Measurements from ENCODE around the gene PDGFC.

The PDGFC gene

GRCh38 chr4:156770140-156770539, 201.5 kb downstream of the PDGFC start:
- no peak for DNase-seq (ENCODE audit: extremely low spot score)
- CTCF ChIA-PET: interaction anchor here (1.3 kb wide), 2 partner anchors 20 to 24 kb away, joined by 3 to 4 read pairs; no protein-coding TSS in a partner anchor
- POLR2A ChIA-PET: no interaction called here
- TF ChIP-seq CTCF (IDR thresholded peaks at IDR 0.05; ENCODE audit: control extremely low read depth, extremely low read depth, low read depth, missing control alignments): no peak

- TF ChIP-seq CTCF (IDR thresholded peaks at IDR 0.05; ENCODE audit: control extremely low read depth, extremely low read depth, low read depth, missing control alignments): no peak
- POLR2A ChIA-PET: no interaction called here
- DNase-seq (ENCODE audit: extremely low spot score): no peak
- CTCF ChIA-PET: interaction anchor here (0.7 to 1.2 kb wide), 2 partner anchors 13 to 31 kb away, joined by 3 read pairs; no protein-coding TSS in a partner anchor
Observed at GRCh38 chr4:156767911-156768415, 203.6 kb downstream of the PDGFC start.

GRCh38 chr4:156766846-156767245, 204.8 kb downstream of the PDGFC start:
- ChIA-PET CTCF (interaction anchor here (1.2 kb wide), 1 partner anchor 30 kb away, joined by 3 read pairs; no protein-coding TSS in a partner anchor), POLR2A (no interaction called here)
- DNase-seq (ENCODE audit: extremely low spot score): no peak

GRCh38 chr4:156765277-156765676, 206.3 kb downstream of the PDGFC start:
- no peak for DNase-seq (ENCODE audit: extremely low spot score)
- POLR2A ChIA-PET: no interaction called here
- no peak for TF ChIP-seq CTCF (IDR thresholded peaks at IDR 0.05; ENCODE audit: control extremely low read depth, extremely low read depth, low read depth, missing control alignments)
- CTCF ChIA-PET: interaction anchor here (0.9 kb wide), 1 partner anchor 15 kb away, joined by 4 read pairs; no protein-coding TSS in a partner anchor

More at GRCh38 chr4:156766846-156767245, 204.8 kb downstream of the PDGFC start:
- no peak for TF ChIP-seq CTCF (IDR thresholded peaks at IDR 0.05; ENCODE audit: control extremely low read depth, extremely low read depth, low read depth, missing control alignments)

- ChIA-PET POLR2A (no interaction called here), CTCF (no interaction called here)
- DNase-seq (ENCODE audit: extremely low spot score): no peak
- TF ChIP-seq CTCF (IDR thresholded peaks at IDR 0.05; ENCODE audit: control extremely low read depth, extremely low read depth, low read depth, missing control alignments): no peak
Observed at GRCh38 chr4:156764846-156765245, 206.8 kb downstream of the PDGFC start.

GRCh38 chr4:156764145-156764544, 207.5 kb downstream of the PDGFC start:
- DNase-seq (ENCODE audit: extremely low spot score): no peak
- POLR2A ChIA-PET: no interaction called here
- CTCF ChIA-PET: no interaction called here

More at GRCh38 chr4:156764145-156764544, 207.5 kb downstream of the PDGFC start:
- TF ChIP-seq CTCF (IDR thresholded peaks at IDR 0.05; ENCODE audit: control extremely low read depth, extremely low read depth, low read depth, missing control alignments): no peak
